Measurements from ENCODE around the gene PLXNA4.

GRCh38 chr7:132443761-132444520 lies 132.3 kb downstream of the PLXNA4 start:
- TF ChIP-seq CTCF (IDR thresholded peaks at IDR 0.05; ENCODE audit: low read depth, low read length), result no peak
- TF ChIP-seq EZH2phosphoT487 (IDR thresholded peaks at IDR 0.05; ENCODE audit: low read depth), result no peak
